ENCODE data around the gene GUCY1A2. TPM values are rescaled to one million over a fixed set of nuclear protein-coding genes. Genes with fewer than 3 reads are reported as not detected.
"Not testable (repeated sequence)": the region's sequence is repeated elsewhere in the genome, so short reads cannot be mapped to it uniquely, and the experiment has no call there.

Gene GUCY1A2, protein sequence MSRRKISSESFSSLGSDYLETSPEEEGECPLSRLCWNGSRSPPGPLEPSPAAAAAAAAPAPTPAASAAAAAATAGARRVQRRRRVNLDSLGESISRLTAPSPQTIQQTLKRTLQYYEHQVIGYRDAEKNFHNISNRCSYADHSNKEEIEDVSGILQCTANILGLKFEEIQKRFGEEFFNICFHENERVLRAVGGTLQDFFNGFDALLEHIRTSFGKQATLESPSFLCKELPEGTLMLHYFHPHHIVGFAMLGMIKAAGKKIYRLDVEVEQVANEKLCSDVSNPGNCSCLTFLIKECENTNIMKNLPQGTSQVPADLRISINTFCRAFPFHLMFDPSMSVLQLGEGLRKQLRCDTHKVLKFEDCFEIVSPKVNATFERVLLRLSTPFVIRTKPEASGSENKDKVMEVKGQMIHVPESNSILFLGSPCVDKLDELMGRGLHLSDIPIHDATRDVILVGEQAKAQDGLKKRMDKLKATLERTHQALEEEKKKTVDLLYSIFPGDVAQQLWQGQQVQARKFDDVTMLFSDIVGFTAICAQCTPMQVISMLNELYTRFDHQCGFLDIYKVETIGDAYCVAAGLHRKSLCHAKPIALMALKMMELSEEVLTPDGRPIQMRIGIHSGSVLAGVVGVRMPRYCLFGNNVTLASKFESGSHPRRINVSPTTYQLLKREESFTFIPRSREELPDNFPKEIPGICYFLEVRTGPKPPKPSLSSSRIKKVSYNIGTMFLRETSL
- polyA plus RNA-seq (2013, experiment 1 of 4), result 0.61 TPM
- polyA plus RNA-seq (2013, experiment 2 of 4), result 0.60 TPM
- polyA plus RNA-seq (2013, experiment 3 of 4), result 0.59 TPM
- polyA plus RNA-seq (2013, experiment 4 of 4), result 1.2 TPM

DNA sequence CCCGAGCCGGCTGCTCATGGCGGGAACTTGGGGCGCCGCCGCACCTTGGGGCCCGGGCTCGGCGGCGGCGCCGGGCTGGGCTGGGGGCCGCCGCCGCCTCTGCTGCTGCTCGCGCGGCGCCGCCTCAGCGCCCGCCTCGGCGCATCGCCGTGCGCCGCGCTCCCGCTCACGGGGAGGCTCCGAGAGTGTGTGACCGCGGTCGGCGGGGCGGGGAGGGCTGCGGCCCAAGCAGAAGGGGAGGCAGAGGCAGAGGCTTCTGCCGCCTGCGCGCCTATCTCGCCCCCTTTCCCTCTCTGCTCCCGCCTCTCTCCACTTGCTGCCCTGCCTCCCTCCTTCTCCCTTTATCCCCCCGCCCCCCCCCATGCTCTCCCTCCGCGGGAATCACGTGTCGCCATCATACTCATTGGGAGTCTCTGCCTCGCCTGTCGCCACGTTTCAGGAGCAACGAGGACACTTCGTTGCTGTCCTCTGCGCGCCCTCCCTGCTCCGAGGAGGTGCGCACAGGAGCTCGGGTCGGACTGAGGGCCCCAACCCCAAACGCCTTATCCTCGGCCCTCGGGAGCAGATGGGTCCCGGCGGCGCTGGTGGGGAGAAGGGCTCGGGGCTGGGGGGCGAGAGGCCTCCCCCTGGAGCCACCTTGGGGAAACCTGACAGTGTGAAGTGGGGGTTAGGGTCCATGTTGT is at the start of gene GUCY1A2:
Gene GUCY1A2, minus strand, starts transcription at position 258 of the 683 bp plus-strand sequence. CDS start 421 bp downstream, outside the sequence.
- peak within 1 kb of the TSS; percentile 52 for H3K4me3 ChIP-seq (ENCODE audit: insufficient read depth, low read depth, low read length)
- no peaks in the 10 kb centered on the region for H3K36me3 ChIP-seq (ENCODE audit: control insufficient read depth, insufficient read depth, low read length)
- WGBS, 2 experiments, result 0 to 1% methylated on average over 66 to 67 of the region's 67 CpGs
- peaks cover 25% of the 10 kb centered on the region for H3K27me3 ChIP-seq (ENCODE audit: control insufficient read depth, insufficient read depth, low read length, poor library complexity, severe bottlenecking)
- H3K4me1 ChIP-seq (ENCODE audit: control insufficient read depth, insufficient read depth, low read length), result no peaks in the 10 kb centered on the region
- H3K9me3 ChIP-seq (ENCODE audit: control insufficient read depth, low read length), result no peaks in the 10 kb centered on the region
- no peak within 1 kb of the TSS for H3K27ac ChIP-seq (ENCODE audit: insufficient read depth, low read depth, low read length, poor library complexity, severe bottlenecking)

DNA sequence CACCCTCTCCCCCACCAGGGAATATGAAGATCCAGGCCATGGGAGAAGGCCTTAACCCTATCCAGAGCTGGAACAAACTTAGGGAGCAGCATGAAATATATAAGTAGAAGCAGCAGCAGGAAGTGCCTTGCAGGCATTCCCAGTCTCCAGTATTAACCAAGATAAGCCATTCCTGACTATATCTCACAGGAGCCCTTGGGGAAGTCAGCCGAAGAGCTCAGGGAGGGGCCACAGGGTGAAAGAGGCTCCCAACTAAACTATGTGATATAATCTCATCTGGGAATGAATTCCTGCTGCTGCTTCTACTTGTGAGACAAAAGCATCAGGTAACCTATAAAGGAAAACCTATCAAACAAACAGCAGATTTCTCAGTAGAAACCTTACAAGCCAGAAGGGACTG is 36.1 kb upstream of the GUCY1A2 start:
- no peaks in the 10 kb centered on the region for H3K27me3 ChIP-seq (ENCODE audit: control insufficient read depth, insufficient read depth, low read length, poor library complexity, severe bottlenecking)
- 82 to 93% methylated on average over 1 of the region's 1 CpG for WGBS, 2 experiments
- no peak overlapping the region for H3K27ac ChIP-seq (ENCODE audit: insufficient read depth, low read depth, low read length, poor library complexity, severe bottlenecking)
- no peaks in the 10 kb centered on the region for H3K36me3 ChIP-seq (ENCODE audit: control insufficient read depth, insufficient read depth, low read length)
- H3K4me3 ChIP-seq (ENCODE audit: insufficient read depth, low read depth, low read length), result no peak overlapping the region
- no peaks in the 10 kb centered on the region for H3K4me1 ChIP-seq (ENCODE audit: control insufficient read depth, insufficient read depth, low read length)
- H3K9me3 ChIP-seq (ENCODE audit: control insufficient read depth, low read length), result no peaks in the 10 kb centered on the region

DNA sequence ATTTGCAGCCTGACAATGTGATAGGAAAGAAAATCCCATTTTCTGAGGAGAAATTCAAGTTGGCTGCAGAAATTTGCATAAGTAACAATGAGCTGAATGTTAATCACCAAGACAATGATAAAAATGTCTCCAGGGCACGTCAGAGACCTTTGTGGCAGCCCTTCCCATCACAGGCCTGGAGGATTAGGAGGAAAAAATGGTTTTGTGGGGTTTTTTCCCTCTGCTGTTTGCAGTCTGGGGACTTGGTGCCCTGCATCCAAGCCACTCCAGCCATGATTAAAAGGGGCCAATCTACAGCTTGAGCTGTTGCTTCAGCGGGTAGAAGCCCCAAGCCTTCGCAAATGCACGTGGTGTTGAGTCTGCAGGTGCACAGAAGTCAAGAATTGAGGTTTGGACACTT is 33.1 kb upstream of the GUCY1A2 start:
- not testable (repeated sequence) for H3K9me3 ChIP-seq (ENCODE audit: control insufficient read depth, low read length); H3K27ac ChIP-seq (ENCODE audit: insufficient read depth, low read depth, low read length, poor library complexity, severe bottlenecking); H3K4me3 ChIP-seq (ENCODE audit: insufficient read depth, low read depth, low read length); H3K36me3 ChIP-seq (ENCODE audit: control insufficient read depth, insufficient read depth, low read length); H3K4me1 ChIP-seq (ENCODE audit: control insufficient read depth, insufficient read depth, low read length); H3K27me3 ChIP-seq (ENCODE audit: control insufficient read depth, insufficient read depth, low read length, poor library complexity, severe bottlenecking)
- WGBS, 2 experiments, result 76 to 82% methylated on average over 4 of the region's 4 CpGs

DNA sequence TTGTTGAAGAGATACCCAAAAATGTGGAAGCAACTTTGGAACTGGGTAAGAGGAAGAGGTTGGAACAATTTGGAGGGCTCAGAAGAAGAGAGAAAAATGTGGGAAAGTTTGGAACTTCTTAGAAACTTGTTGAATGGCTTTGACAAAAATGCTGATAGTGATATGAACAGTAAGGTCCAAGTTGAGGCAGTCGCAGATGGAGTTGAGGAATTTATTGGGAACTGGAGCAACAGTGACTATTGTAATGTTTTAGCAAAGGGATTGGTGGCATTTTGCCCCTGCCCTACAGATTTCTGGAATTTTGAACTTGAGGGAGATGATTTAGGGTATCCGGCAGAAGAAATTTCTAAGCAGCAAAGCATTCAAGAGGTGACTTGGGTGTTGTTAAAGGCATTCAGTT is 32.6 kb upstream of the GUCY1A2 start:
- H3K27ac ChIP-seq (ENCODE audit: insufficient read depth, low read depth, low read length, poor library complexity, severe bottlenecking); H3K36me3 ChIP-seq (ENCODE audit: control insufficient read depth, insufficient read depth, low read length); H3K4me3 ChIP-seq (ENCODE audit: insufficient read depth, low read depth, low read length); H3K4me1 ChIP-seq (ENCODE audit: control insufficient read depth, insufficient read depth, low read length); H3K27me3 ChIP-seq (ENCODE audit: control insufficient read depth, insufficient read depth, low read length, poor library complexity, severe bottlenecking); H3K9me3 ChIP-seq (ENCODE audit: control insufficient read depth, low read length): not testable (repeated sequence)
- 92 to 98% methylated on average over 2 of the region's 2 CpGs for WGBS, 2 experiments

DNA sequence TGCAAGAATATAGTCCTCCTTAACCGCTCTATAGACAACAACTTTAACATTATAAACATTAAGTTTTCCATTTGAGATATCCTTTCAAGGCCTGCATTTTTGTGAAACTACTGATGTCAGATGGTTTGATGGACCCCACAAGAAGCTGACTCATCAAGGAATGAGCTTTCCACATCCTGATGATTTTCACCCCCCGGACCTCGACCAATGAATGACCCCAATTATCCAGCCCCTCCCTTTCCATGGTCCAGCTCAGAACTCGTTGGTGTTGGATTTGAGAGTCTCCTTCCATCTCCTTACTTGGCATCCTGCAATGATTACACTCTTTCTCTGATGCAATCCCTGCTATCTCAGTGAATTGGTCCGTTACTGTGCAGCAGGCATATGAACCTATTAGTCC is 31.8 kb upstream of the GUCY1A2 start:
- Histone ChIP-seq H3K27me3 (ENCODE audit: control insufficient read depth, insufficient read depth, low read length, poor library complexity, severe bottlenecking) (no peaks in the 10 kb centered on the region), H3K27ac (ENCODE audit: insufficient read depth, low read depth, low read length, poor library complexity, severe bottlenecking) (no peak overlapping the region), H3K36me3 (ENCODE audit: control insufficient read depth, insufficient read depth, low read length) (no peaks in the 10 kb centered on the region), H3K4me3 (ENCODE audit: insufficient read depth, low read depth, low read length) (no peak overlapping the region), H3K4me1 (ENCODE audit: control insufficient read depth, insufficient read depth, low read length) (no peaks in the 10 kb centered on the region), H3K9me3 (ENCODE audit: control insufficient read depth, low read length) (no peaks in the 10 kb centered on the region)
- 92 to 96% methylated on average over 5 of the region's 5 CpGs for WGBS, 2 experiments

DNA sequence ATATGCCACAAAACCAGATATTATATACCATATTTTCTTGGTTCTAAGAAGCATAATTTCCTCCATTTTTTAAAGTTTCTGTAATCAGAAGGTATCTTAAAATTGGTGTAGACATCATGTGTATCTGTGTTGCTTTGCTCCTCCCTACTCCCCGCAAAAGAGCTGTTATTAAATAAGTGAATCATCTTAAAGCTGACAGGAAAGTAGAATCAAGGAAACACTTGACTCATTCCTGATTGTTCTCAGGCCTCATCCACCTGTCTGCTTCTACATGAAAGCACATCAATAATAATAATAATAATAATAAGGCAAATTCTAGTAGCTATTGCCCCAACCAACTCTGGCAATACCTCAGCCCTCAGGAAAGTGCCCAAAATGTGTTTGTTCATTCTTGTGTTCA is 26.2 kb upstream of the GUCY1A2 start:
- Histone ChIP-seq H3K4me3 (ENCODE audit: insufficient read depth, low read depth, low read length) (no peak overlapping the region), H3K9me3 (ENCODE audit: control insufficient read depth, low read length) (peaks cover 5% of the 10 kb centered on the region), H3K4me1 (ENCODE audit: control insufficient read depth, insufficient read depth, low read length) (no peaks in the 10 kb centered on the region), H3K27ac (ENCODE audit: insufficient read depth, low read depth, low read length, poor library complexity, severe bottlenecking) (no peak overlapping the region), H3K27me3 (ENCODE audit: control insufficient read depth, insufficient read depth, low read length, poor library complexity, severe bottlenecking) (no peaks in the 10 kb centered on the region), H3K36me3 (ENCODE audit: control insufficient read depth, insufficient read depth, low read length) (no peaks in the 10 kb centered on the region)
- WGBS, 2 experiments, result 86 to 91% methylated on average over 1 of the region's 1 CpG

DNA sequence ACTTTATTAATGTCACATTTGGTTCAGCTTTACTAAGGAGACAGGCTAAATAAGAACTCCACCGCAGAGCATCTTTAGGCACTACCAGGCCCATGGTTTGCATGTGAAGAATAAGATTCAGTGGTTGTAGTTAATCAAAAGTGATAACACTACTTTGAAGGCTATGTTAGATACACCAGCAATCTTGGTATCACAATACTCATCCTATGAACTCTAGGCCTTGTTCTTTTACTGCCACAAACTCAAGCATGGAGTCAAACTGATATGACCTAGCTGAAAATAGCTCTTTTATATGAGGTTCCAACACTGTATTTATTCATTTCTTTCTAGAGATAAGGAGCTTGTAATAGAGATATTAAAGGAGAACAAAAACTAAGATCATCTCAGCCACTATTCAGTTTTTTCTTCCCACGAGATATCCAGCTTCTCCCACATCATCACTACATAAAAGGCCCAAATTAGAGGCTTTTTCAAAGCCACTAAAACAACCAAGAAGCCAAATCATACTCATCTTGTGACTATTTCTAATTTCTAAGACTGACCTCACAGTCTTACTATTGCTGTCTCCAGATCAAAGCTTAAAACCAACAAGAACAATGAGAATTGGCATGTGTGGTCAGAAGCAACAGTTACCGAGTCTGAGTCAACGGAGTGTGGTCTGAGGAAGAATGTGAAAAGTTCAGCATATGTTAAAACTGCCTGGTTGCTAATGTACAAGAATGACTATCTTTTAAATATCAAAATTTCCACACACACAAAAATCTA is 25.1 kb upstream of the GUCY1A2 start:
- Histone ChIP-seq H3K27me3 (ENCODE audit: control insufficient read depth, insufficient read depth, low read length, poor library complexity, severe bottlenecking) (no peaks in the 10 kb centered on the region), H3K27ac (ENCODE audit: insufficient read depth, low read depth, low read length, poor library complexity, severe bottlenecking) (no peak overlapping the region), H3K4me3 (ENCODE audit: insufficient read depth, low read depth, low read length) (no peak overlapping the region), H3K9me3 (ENCODE audit: control insufficient read depth, low read length) (peaks cover 5% of the 10 kb centered on the region), H3K36me3 (ENCODE audit: control insufficient read depth, insufficient read depth, low read length) (no peaks in the 10 kb centered on the region), H3K4me1 (ENCODE audit: control insufficient read depth, insufficient read depth, low read length) (no peaks in the 10 kb centered on the region)
- WGBS, 2 experiments, result 67 to 74% methylated on average over 4 of the region's 4 CpGs

DNA sequence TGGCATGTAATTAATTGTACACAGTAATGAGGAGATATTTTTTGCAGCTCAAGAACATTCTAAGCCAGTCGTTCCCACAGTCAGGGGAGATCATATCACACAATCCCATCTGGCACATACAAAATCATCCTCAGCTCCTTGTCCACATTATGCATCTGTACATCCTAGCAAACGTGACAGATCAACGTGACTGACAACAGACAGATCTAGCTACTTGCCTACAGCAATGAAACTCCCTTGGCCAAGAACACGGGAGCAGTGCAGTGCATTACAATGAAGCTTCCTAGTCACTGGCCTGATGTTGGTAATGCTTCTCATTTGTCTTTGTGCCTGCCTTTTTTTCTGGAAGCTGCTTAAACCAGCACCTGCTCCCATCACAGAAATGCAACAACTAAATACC is 24.5 kb upstream of the GUCY1A2 start:
- no peaks in the 10 kb centered on the region for H3K4me1 ChIP-seq (ENCODE audit: control insufficient read depth, insufficient read depth, low read length)
- 78 to 82% methylated on average over 4 of the region's 4 CpGs for WGBS, 2 experiments
- no peak overlapping the region for H3K4me3 ChIP-seq (ENCODE audit: insufficient read depth, low read depth, low read length)
- H3K36me3 ChIP-seq (ENCODE audit: control insufficient read depth, insufficient read depth, low read length), result no peaks in the 10 kb centered on the region
- H3K9me3 ChIP-seq (ENCODE audit: control insufficient read depth, low read length), result peaks cover 5% of the 10 kb centered on the region
- H3K27ac ChIP-seq (ENCODE audit: insufficient read depth, low read depth, low read length, poor library complexity, severe bottlenecking), result no peak overlapping the region
- H3K27me3 ChIP-seq (ENCODE audit: control insufficient read depth, insufficient read depth, low read length, poor library complexity, severe bottlenecking), result no peaks in the 10 kb centered on the region

DNA sequence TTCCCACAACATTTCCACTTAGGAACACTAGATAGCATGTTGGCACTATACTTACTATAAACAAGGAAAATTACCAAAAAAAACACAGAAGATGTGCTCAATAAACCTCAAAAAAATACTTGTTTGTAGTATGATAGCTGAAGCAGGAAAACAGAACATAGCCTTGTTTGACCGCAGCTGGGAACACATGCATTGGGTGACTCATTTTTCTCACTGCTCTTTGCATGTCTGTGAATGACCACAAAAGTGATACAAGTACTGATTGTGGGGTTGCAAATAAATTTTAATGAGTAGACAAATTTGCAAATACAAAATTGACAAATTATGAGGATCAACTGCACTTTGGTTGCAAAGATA is 22.8 kb upstream of the GUCY1A2 start:
- no peaks in the 10 kb centered on the region for H3K36me3 ChIP-seq (ENCODE audit: control insufficient read depth, insufficient read depth, low read length)
- WGBS, 2 experiments, result 95 to 97% methylated on average over 1 of the region's 1 CpG
- H3K4me1 ChIP-seq (ENCODE audit: control insufficient read depth, insufficient read depth, low read length), result no peaks in the 10 kb centered on the region
- no peak overlapping the region for H3K4me3 ChIP-seq (ENCODE audit: insufficient read depth, low read depth, low read length)
- no peak overlapping the region for H3K27ac ChIP-seq (ENCODE audit: insufficient read depth, low read depth, low read length, poor library complexity, severe bottlenecking)
- peaks cover 5% of the 10 kb centered on the region for H3K9me3 ChIP-seq (ENCODE audit: control insufficient read depth, low read length)
- H3K27me3 ChIP-seq (ENCODE audit: control insufficient read depth, insufficient read depth, low read length, poor library complexity, severe bottlenecking), result no peaks in the 10 kb centered on the region
